ENCODE measurements around the gene BCO2. TPM values are rescaled to one million over a fixed set of nuclear protein-coding genes. Genes with fewer than 3 reads are reported as not detected.

BCO2 gene
- total RNA-seq, 1 experiment from 2014 or later, result 0.31 TPM

DNA sequence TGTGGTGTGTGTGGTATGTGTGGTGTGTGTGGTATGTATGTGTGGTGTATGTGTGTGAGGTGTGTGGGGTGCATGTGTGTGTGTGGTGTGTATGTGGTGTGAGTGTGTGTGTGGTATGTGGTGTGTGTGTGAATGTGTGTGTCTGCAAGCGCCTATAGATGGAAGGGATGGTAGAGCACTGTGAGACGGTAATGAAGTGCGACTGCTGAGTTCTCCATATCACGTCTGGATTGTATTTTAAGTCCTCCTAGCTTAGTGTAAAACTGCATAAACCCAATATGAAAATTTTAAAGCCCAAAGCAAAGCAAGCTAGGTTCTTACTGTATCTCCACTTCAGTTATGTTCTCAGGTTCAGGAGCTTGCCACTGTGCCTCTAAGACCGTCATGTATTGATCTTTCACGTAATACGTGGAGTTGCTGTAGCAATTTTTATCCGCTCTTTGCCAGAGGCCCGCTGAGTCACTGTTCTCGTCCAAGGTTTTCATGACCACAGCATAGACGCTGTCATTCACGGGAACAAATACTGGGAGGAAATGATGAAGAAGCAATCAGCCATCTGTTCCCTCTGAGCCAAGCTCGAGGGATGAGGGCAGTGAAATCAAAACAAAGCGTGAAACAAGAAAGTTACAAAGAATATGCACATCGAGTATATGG, 79.9 kb downstream of the BCO2 start:
- Mint-ChIP-seq H3K27me3 (ENCODE audit: low read depth) (peaks cover 19% of the 10 kb centered on the region), H3K4me3 (no peak overlapping the region), H3K27ac (no peak overlapping the region), H3K4me1 (no peaks in the 10 kb centered on the region), H3K36me3 (ENCODE audit: insufficient read depth in 1 of 3, low read depth in 3 of 3) (no peaks in the 10 kb centered on the region), H3K9me3 (no peaks in the 10 kb centered on the region)
- Histone ChIP-seq H2AK5ac (ENCODE audit: insufficient read length, low read length) (no peak overlapping the region), H3K23me2 (ENCODE audit: insufficient read length, low read depth, low read length, poor library complexity, severe bottlenecking) (no peaks in the 10 kb centered on the region), H3K4me2 (ENCODE audit: insufficient read depth, insufficient read length, low read length) (no peak overlapping the region), H3K79me1 (ENCODE audit: insufficient read depth, low read depth, low read length, poor library complexity, severe bottlenecking) (no peaks in the 10 kb centered on the region), H4K91ac (ENCODE audit: insufficient read length, low read depth, low read length) (no peak overlapping the region), H3K14ac (ENCODE audit: insufficient read depth, low read length) (no peak overlapping the region), H3K27me3 (ENCODE audit: insufficient read depth, low read length) (0 out of 2 replicates have a peak, but pooled peaks cover 1% of the 10 kb centered on the region), H3K18ac (ENCODE audit: insufficient read length, low read depth, low read length) (no peak overlapping the region), H2BK12ac (ENCODE audit: insufficient read length, low read depth, low read length) (no peak overlapping the region), H4K8ac (replicated peaks; ENCODE audit: insufficient read length, low read depth, low read length) (no peak overlapping the region), H3K4me1 (ENCODE audit: insufficient read depth, low read length) (no peaks in the 10 kb centered on the region), H3K4ac (ENCODE audit: low read depth, low read length) (no peak overlapping the region), H3K27ac (ENCODE audit: insufficient read length, low read depth, low read length) (no peak overlapping the region), H2BK15ac (ENCODE audit: low read depth, low read length) (no peak overlapping the region), H2BK5ac (ENCODE audit: insufficient read length, low read length) (no peak overlapping the region), H4K20me1 (ENCODE audit: control insufficient read depth, insufficient read depth, insufficient read length) (no peaks in the 10 kb centered on the region), H2AFZ (ENCODE audit: low read length) (no peak overlapping the region), H2BK20ac (ENCODE audit: low read depth, low read length, poor library complexity, severe bottlenecking) (no peak overlapping the region), H3K9me3 (ENCODE audit: control insufficient read depth, low read depth, low read length) (no peaks in the 10 kb centered on the region), H3T11ph (ENCODE audit: low read length) (no peak overlapping the region), H3K56ac (ENCODE audit: insufficient read length, low read depth, low read length) (no peak overlapping the region), H2BK120ac (ENCODE audit: low read depth, low read length, poor library complexity, severe bottlenecking) (no peak overlapping the region), H3K79me2 (ENCODE audit: insufficient read depth, low read length) (no peaks in the 10 kb centered on the region), H4K5ac (ENCODE audit: insufficient read length, low read depth, low read length) (no peak overlapping the region), H3K9ac (ENCODE audit: extremely low read depth, insufficient read length, low read length) (no peak overlapping the region), H3K23ac (ENCODE audit: insufficient read length, low read depth, low read length) (no peak overlapping the region)
- no peak for DNase-seq
- TF ChIP-seq, protein P1, sequence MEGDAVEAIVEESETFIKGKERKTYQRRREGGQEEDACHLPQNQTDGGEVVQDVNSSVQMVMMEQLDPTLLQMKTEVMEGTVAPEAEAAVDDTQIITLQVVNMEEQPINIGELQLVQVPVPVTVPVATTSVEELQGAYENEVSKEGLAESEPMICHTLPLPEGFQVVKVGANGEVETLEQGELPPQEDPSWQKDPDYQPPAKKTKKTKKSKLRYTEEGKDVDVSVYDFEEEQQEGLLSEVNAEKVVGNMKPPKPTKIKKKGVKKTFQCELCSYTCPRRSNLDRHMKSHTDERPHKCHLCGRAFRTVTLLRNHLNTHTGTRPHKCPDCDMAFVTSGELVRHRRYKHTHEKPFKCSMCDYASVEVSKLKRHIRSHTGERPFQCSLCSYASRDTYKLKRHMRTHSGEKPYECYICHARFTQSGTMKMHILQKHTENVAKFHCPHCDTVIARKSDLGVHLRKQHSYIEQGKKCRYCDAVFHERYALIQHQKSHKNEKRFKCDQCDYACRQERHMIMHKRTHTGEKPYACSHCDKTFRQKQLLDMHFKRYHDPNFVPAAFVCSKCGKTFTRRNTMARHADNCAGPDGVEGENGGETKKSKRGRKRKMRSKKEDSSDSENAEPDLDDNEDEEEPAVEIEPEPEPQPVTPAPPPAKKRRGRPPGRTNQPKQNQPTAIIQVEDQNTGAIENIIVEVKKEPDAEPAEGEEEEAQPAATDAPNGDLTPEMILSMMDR (conservative IDR thresholded peaks at IDR 0.05), result no peak
- WGBS (ENCODE audit: extremely low coverage, insufficient read length, low lambda C conversion rate), result no CpG with 5 or more reads among the region's 15 CpGs
